ENCODE measurements around the gene NUP210L.

DNA sequence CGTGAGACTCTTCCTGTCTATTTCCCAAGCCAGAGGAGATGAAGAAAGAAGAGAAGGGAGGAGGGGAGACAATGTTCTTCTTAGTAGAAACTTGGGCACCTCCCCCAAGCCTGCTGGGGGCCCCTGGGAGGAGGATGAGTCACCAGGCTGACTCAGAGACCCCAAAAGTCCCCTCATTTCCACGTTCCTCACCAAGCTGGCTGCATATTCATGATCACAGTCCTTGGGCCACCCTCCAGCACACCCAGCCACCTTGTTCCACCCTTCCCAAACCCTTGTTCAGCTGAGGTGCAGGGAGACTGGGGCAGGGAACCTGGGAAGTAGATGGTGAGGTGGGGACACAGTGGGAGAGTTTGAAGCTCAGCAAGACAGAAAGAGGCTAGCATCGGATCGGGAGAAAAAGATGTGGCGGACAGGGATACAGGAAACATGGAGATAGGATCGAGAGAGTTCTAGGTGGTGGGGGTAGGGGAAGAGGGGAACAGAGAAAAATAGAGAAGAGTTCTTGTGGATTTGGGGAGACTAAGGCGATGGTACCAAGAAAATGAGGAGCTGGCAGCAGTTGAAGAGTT, 169.4 kb downstream of the NUP210L start:
- no peak for TF ChIP-seq POLR2A (IDR thresholded peaks at IDR 0.05; ENCODE audit: borderline replicate concordance, extremely low read depth, insufficient read depth, insufficient read length)
- TF ChIP-seq EZH2 (IDR thresholded peaks at IDR 0.05), result no peak
- TF ChIP-seq, protein P1, sequence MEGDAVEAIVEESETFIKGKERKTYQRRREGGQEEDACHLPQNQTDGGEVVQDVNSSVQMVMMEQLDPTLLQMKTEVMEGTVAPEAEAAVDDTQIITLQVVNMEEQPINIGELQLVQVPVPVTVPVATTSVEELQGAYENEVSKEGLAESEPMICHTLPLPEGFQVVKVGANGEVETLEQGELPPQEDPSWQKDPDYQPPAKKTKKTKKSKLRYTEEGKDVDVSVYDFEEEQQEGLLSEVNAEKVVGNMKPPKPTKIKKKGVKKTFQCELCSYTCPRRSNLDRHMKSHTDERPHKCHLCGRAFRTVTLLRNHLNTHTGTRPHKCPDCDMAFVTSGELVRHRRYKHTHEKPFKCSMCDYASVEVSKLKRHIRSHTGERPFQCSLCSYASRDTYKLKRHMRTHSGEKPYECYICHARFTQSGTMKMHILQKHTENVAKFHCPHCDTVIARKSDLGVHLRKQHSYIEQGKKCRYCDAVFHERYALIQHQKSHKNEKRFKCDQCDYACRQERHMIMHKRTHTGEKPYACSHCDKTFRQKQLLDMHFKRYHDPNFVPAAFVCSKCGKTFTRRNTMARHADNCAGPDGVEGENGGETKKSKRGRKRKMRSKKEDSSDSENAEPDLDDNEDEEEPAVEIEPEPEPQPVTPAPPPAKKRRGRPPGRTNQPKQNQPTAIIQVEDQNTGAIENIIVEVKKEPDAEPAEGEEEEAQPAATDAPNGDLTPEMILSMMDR (IDR thresholded peaks at IDR 0.05 in 2 of 3, conservative IDR thresholded peaks at IDR 0.05 in 1 of 3; ENCODE audit: borderline replicate concordance in 1 of 3, insufficient read depth in 1 of 3, low read depth in 2 of 3, low read length in 2 of 3), result no peak
- no peak for TF ChIP-seq ZNF274 (IDR thresholded peaks at IDR 0.05; ENCODE audit: low read depth, low read length)
- no peak for TF ChIP-seq EZH2phosphoT487 (IDR thresholded peaks at IDR 0.05; ENCODE audit: borderline replicate concordance)
- TF ChIP-seq, protein P2, sequence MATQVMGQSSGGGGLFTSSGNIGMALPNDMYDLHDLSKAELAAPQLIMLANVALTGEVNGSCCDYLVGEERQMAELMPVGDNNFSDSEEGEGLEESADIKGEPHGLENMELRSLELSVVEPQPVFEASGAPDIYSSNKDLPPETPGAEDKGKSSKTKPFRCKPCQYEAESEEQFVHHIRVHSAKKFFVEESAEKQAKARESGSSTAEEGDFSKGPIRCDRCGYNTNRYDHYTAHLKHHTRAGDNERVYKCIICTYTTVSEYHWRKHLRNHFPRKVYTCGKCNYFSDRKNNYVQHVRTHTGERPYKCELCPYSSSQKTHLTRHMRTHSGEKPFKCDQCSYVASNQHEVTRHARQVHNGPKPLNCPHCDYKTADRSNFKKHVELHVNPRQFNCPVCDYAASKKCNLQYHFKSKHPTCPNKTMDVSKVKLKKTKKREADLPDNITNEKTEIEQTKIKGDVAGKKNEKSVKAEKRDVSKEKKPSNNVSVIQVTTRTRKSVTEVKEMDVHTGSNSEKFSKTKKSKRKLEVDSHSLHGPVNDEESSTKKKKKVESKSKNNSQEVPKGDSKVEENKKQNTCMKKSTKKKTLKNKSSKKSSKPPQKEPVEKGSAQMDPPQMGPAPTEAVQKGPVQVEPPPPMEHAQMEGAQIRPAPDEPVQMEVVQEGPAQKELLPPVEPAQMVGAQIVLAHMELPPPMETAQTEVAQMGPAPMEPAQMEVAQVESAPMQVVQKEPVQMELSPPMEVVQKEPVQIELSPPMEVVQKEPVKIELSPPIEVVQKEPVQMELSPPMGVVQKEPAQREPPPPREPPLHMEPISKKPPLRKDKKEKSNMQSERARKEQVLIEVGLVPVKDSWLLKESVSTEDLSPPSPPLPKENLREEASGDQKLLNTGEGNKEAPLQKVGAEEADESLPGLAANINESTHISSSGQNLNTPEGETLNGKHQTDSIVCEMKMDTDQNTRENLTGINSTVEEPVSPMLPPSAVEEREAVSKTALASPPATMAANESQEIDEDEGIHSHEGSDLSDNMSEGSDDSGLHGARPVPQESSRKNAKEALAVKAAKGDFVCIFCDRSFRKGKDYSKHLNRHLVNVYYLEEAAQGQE (IDR thresholded peaks at IDR 0.05; ENCODE audit: low read depth), result no peak
- TF ChIP-seq CEBPB (IDR thresholded peaks at IDR 0.05; ENCODE audit: low read depth), result no peak
- no peak for TF ChIP-seq SIN3A (IDR thresholded peaks at IDR 0.05; ENCODE audit: low read depth)
- no peak for TF ChIP-seq POLR2AphosphoS5 (IDR thresholded peaks at IDR 0.05; ENCODE audit: low read depth, low read length)
- no peak for TF ChIP-seq ZFX (IDR thresholded peaks at IDR 0.05)
- no peak for TF ChIP-seq FOSL1 (IDR thresholded peaks at IDR 0.05; ENCODE audit: low read depth)
- TF ChIP-seq SRF (IDR thresholded peaks at IDR 0.05; ENCODE audit: low read depth), result no peak
- no peak for TF ChIP-seq RAD21 (IDR thresholded peaks at IDR 0.05; ENCODE audit: low read depth)
- TF ChIP-seq, protein P3, sequence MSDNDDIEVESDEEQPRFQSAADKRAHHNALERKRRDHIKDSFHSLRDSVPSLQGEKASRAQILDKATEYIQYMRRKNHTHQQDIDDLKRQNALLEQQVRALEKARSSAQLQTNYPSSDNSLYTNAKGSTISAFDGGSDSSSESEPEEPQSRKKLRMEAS (IDR thresholded peaks at IDR 0.05), result no peak
